ENCODE results near the gene FOXP2. TPM values are rescaled to one million over a fixed set of nuclear protein-coding genes. Genes with fewer than 3 reads are reported as not detected.
"Not testable (repeated sequence)": the region's sequence is repeated elsewhere in the genome, so short reads cannot be mapped to it uniquely, and the experiment has no call there.

The FOXP2 gene
- total RNA-seq: 24.7 TPM

GRCh38 chr7:114414156-114415063 is at the start of gene FOXP2:
TSS of gene FOXP2 (plus strand) at chr7:114414815. CDS start at chr7:114426512, 11,697 bp downstream.
- DNase-seq (ENCODE audit: low spot score) (no peak), ATAC-seq (peak; percentile 69)
- intact Hi-C loops (cut with DNase I): no loop called here

GRCh38 chr7:114365791-114366190 is 48.8 kb upstream of the FOXP2 start:
- DNase-seq (ENCODE audit: low spot score) (no peak), ATAC-seq (no peak)
- intact Hi-C loops (cut with DNase I): no loop called here

GRCh38 chr7:114368492-114368891 is 46.1 kb upstream of the FOXP2 start:
- DNase-seq (ENCODE audit: low spot score) (no peak), ATAC-seq (no peak)
- intact Hi-C loops (cut with DNase I): no loop called here

- no peak for ATAC-seq
- intact Hi-C loops (cut with DNase I): no loop called here
- DNase-seq (ENCODE audit: low spot score): no peak
These were observed 45.3 kb upstream of the FOXP2 start for GRCh38 chr7:114369294-114369693.

- intact Hi-C loops (cut with DNase I): no loop called here
These were observed 42.0 kb upstream of the FOXP2 start for GRCh38 chr7:114372619-114373018.

GRCh38 chr7:114375907-114376306 is 38.7 kb upstream of the FOXP2 start:
- intact Hi-C loops (cut with DNase I): no loop called here
- ATAC-seq: no peak

More at GRCh38 chr7:114372619-114373018, 42.0 kb upstream of the FOXP2 start:
- no peak for DNase-seq (ENCODE audit: low spot score)
- no peak for ATAC-seq

GRCh38 chr7:114383946-114384345 is 30.7 kb upstream of the FOXP2 start:
- DNase-seq (ENCODE audit: low spot score); intact Hi-C loops (cut with DNase I); ATAC-seq: not testable (repeated sequence)

More at GRCh38 chr7:114375907-114376306, 38.7 kb upstream of the FOXP2 start:
- DNase-seq (ENCODE audit: low spot score): no peak

- DNase-seq (ENCODE audit: low spot score); ATAC-seq; intact Hi-C loops (cut with DNase I): not testable (repeated sequence)
These were observed 30.3 kb upstream of the FOXP2 start for GRCh38 chr7:114384346-114384745.

- ATAC-seq: no peak
- intact Hi-C loops (cut with DNase I): no loop called here
These were observed 26.6 kb upstream of the FOXP2 start for GRCh38 chr7:114388021-114388420.

GRCh38 chr7:114392686-114393085 is 21.9 kb upstream of the FOXP2 start:
- no peak for DNase-seq (ENCODE audit: low spot score)
- intact Hi-C loops (cut with DNase I): no loop called here
- no peak for ATAC-seq

More at GRCh38 chr7:114388021-114388420, 26.6 kb upstream of the FOXP2 start:
- DNase-seq (ENCODE audit: low spot score): no peak

GRCh38 chr7:114402876-114403635 is 11.6 kb upstream of the FOXP2 start:
- intact Hi-C loops (cut with DNase I): no loop called here
- DNase-seq (ENCODE audit: low spot score) (no peak), ATAC-seq (no peak)

GRCh38 chr7:114405427-114405826 is 9.2 kb upstream of the FOXP2 start:
- ATAC-seq (peak; percentile 67), DNase-seq (ENCODE audit: low spot score) (no peak)
- intact Hi-C loops (cut with DNase I): no loop called here

- intact Hi-C loops (cut with DNase I): no loop called here
- ATAC-seq: no peak
- no peak for DNase-seq (ENCODE audit: low spot score)
These were observed 4.9 kb upstream of the FOXP2 start for GRCh38 chr7:114409750-114410149.

- DNase-seq (ENCODE audit: low spot score): no peak
- intact Hi-C loops (cut with DNase I): no loop called here
- no peak for ATAC-seq
These were observed 2.1 kb upstream of the FOXP2 start for GRCh38 chr7:114412548-114412947.

- DNase-seq (ENCODE audit: low spot score) (no peak), ATAC-seq (peak; percentile 26)
- intact Hi-C loops (cut with DNase I): no loop called here
These were observed 857 bp upstream of the FOXP2 start for GRCh38 chr7:114413761-114414155.

GRCh38 chr7:114415064-114415989 is 712 bp downstream of the FOXP2 start:
- ATAC-seq (peak; percentile 44), DNase-seq (ENCODE audit: low spot score) (no peak)
- intact Hi-C loops (cut with DNase I): no loop called here

- DNase-seq (ENCODE audit: low spot score) (no peak), ATAC-seq (no peak)
- intact Hi-C loops (cut with DNase I): no loop called here
These were observed 1.7 kb downstream of the FOXP2 start for GRCh38 chr7:114416129-114416990.

- intact Hi-C loops (cut with DNase I): no loop called here
- DNase-seq (ENCODE audit: low spot score) (no peak), ATAC-seq (no peak)
These were observed 2.7 kb downstream of the FOXP2 start for GRCh38 chr7:114417290-114417689.
